Ovary (tissue), 3 donors: Measurements from ENCODE around the gene ODF2L.

Experiments used
- CTCF ChIP-seq, 3 donors: fragments of 450-650 bp in 2 of 3; fragments of 200-600 bp in 1 of 3; IDR thresholded peaks; one replicate each; pipeline versions ENCODE4 v1.5.1 to v1.8.0; 2016 to 2022; ENCODE audit warnings: antibody characterized with exemption in 3 of 3, mild to moderate bottlenecking in 1 of 3
- EP300 ChIP-seq: sonication (generic); formaldehyde crosslinking; IDR thresholded peaks from one replicate; pipeline ENCODE4 v1.6.1; 2017; ENCODE audit warnings: antibody characterized with exemption
- POLR2A ChIP-seq: fragments of 450-650 bp; IDR thresholded peaks from one replicate; pipeline ENCODE4 v1.6.1; 2017; ENCODE audit warnings: antibody characterized with exemption, mild to moderate bottlenecking, moderate library complexity
- donor health status: DM: no; HTN: no; CAD: no.

GRCh38 chr1:86445919-86446318, 49.8 kb upstream of the ODF2L start:
- TF ChIP-seq CTCF (IDR thresholded peaks at IDR 0.05) (no peak), POLR2A (no peak), EP300 (no peak)
